ENCODE measurements around the gene RIMBP2. TPM values are rescaled to one million over a fixed set of nuclear protein-coding genes. Genes with fewer than 3 reads are reported as not detected.

RIMBP2 gene
- total RNA-seq, 1 donor from 2014 or later, result 0.25 TPM

DNA sequence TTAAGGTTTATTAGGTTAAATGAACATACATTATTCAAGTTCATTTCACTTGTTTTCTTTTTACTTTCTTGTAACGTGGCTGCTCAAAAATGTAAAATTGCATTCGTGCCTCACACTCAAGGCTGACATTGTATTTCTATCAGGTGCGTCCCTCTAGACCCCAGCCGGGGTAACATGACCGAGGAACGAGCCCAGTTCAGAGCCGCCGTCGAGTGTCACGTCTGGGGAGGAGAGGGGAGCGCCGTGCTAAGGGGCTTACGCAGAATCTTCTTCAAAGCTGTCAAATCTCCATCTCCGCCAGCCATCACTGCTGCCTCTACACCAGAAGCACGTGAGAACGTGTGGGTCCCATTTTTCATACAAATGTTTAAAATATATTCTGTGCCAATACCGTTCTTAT, 170.6 kb downstream of the RIMBP2 start:
- intact Hi-C loops (cut with DNase I), result no loop called here
- Histone ChIP-seq H3K9me3 (no peaks in the 10 kb centered on the region), H3K27me3 (no peaks in the 10 kb centered on the region), H3K4me1 (no peaks in the 10 kb centered on the region), H3K4me3 (no peak overlapping the region), H3K36me3 (no peaks in the 10 kb centered on the region), H3K27ac (no peak overlapping the region)
- TF ChIP-seq POLR2A (IDR thresholded peaks at IDR 0.05), result no peak
- TF ChIP-seq, protein P1, sequence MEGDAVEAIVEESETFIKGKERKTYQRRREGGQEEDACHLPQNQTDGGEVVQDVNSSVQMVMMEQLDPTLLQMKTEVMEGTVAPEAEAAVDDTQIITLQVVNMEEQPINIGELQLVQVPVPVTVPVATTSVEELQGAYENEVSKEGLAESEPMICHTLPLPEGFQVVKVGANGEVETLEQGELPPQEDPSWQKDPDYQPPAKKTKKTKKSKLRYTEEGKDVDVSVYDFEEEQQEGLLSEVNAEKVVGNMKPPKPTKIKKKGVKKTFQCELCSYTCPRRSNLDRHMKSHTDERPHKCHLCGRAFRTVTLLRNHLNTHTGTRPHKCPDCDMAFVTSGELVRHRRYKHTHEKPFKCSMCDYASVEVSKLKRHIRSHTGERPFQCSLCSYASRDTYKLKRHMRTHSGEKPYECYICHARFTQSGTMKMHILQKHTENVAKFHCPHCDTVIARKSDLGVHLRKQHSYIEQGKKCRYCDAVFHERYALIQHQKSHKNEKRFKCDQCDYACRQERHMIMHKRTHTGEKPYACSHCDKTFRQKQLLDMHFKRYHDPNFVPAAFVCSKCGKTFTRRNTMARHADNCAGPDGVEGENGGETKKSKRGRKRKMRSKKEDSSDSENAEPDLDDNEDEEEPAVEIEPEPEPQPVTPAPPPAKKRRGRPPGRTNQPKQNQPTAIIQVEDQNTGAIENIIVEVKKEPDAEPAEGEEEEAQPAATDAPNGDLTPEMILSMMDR (IDR thresholded peaks at IDR 0.05), result no peak
- TF ChIP-seq POLR2AphosphoS5 (IDR thresholded peaks at IDR 0.05; ENCODE audit: insufficient read depth in 1 of 2, low read depth in 1 of 2), result no peak
- DNase-seq (ENCODE audit: extremely low spot score in 2 of 2), result no peak

DNA sequence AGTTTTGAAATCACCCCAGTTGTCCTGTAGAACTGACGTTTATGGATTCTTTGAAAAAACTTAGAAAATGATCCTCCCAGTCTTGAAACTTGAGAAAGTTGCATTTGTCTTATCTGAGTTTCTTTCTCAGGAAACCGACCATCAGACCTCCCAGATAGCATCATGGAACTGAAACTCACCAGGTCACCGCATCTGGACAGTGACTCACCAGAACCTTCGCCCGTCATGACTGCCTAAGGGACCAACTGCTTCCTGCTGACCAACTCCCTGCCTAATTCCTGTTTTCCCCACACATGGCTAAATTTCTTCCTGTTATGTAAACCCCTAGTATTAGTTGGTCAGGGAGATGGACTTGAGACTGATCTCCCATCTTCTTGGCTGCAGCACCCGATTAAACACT, 175.7 kb downstream of the RIMBP2 start:
- no peaks in the 10 kb centered on the region for H3K36me3 ChIP-seq
- DNase-seq (ENCODE audit: extremely low spot score in 2 of 2), result no peak
- H3K4me3 ChIP-seq, result no peak overlapping the region
- H3K27ac ChIP-seq, result no peak overlapping the region
- intact Hi-C loops (cut with DNase I), result no loop called here
- TF ChIP-seq POLR2AphosphoS5 (IDR thresholded peaks at IDR 0.05; ENCODE audit: insufficient read depth in 1 of 2, low read depth in 1 of 2) (no peak), POLR2A (IDR thresholded peaks at IDR 0.05) (no peak)
- TF ChIP-seq, protein P1 (IDR thresholded peaks at IDR 0.05), result no peak
- H3K4me1 ChIP-seq, result no peaks in the 10 kb centered on the region
- H3K9me3 ChIP-seq, result no peaks in the 10 kb centered on the region
- no peaks in the 10 kb centered on the region for H3K27me3 ChIP-seq

DNA sequence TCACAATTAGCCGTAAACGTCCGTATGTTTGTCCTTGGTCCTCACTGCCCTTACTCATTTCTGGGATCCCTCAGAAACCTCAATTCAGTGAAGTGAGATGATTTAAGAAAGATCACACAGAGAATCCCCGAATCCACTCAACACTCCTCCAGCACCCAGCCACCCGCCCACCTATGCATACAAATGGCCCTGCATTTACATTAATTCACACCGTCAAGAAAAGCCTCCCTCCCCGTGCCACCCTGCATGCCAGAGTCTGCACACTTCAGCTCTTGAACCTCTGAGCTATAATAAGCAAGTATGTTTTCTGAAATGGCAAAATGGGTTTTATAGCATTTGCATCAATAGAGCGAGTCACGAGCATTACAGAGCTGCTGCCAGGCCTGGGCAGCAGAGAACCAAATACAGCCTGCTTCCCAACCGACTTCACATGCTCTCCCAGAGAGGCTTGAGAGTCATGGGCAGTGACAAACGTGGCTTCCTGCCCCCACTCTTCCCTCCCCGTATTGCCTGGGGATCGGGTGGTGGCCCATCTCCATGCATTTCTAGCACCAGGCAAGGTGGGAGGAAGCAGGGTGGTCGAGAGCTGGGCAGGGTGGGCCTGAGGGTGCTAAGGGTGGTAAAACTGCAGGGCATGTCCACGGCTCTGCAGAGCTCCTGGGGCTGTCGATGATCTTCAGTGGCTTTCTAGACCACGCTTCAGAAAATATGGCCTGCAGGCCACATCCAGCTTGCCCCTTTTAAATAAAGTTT, 177.6 kb downstream of the RIMBP2 start:
- no peak overlapping the region for H3K27ac ChIP-seq
- H3K9me3 ChIP-seq, result no peaks in the 10 kb centered on the region
- no peak for TF ChIP-seq POLR2A (IDR thresholded peaks at IDR 0.05)
- TF ChIP-seq POLR2AphosphoS5 (IDR thresholded peaks at IDR 0.05; ENCODE audit: insufficient read depth in 1 of 2, low read depth in 1 of 2), result no peak
- TF ChIP-seq, protein P1 (IDR thresholded peaks at IDR 0.05), result no peak
- no peaks in the 10 kb centered on the region for H3K27me3 ChIP-seq
- no peak for DNase-seq (ENCODE audit: extremely low spot score in 2 of 2)
- no peak overlapping the region for H3K4me3 ChIP-seq
- no peaks in the 10 kb centered on the region for H3K36me3 ChIP-seq
- intact Hi-C loops (cut with DNase I), result no loop called here
- H3K4me1 ChIP-seq, result no peaks in the 10 kb centered on the region

DNA sequence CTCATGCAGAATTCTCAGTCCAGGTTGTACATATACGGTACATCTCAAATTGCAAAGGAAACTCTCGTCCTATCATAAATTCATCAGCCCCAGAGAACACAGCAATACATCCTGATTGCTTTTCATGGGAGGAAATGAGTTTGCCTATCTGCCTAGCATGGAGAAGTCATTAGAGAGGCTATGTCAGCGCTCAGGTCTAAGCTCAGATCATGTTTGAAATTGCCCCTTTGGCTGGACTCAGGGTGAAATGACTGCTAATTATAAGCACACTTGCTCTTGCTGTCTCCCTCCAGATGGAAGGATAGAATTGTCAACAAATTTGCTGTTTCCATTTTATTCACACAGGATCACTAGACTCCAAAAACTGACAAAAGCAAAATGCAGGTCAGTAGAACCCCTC, 178.4 kb downstream of the RIMBP2 start:
- intact Hi-C loops (cut with DNase I), result no loop called here
- no peaks in the 10 kb centered on the region for H3K9me3 ChIP-seq
- H3K4me3 ChIP-seq, result no peak overlapping the region
- no peak overlapping the region for H3K27ac ChIP-seq
- TF ChIP-seq POLR2A (IDR thresholded peaks at IDR 0.05) (no peak), POLR2AphosphoS5 (IDR thresholded peaks at IDR 0.05; ENCODE audit: insufficient read depth in 1 of 2, low read depth in 1 of 2) (no peak)
- TF ChIP-seq, protein P1 (IDR thresholded peaks at IDR 0.05), result no peak
- no peak for DNase-seq (ENCODE audit: extremely low spot score in 2 of 2)
- H3K4me1 ChIP-seq, result no peaks in the 10 kb centered on the region
- no peaks in the 10 kb centered on the region for H3K27me3 ChIP-seq
- no peaks in the 10 kb centered on the region for H3K36me3 ChIP-seq

DNA sequence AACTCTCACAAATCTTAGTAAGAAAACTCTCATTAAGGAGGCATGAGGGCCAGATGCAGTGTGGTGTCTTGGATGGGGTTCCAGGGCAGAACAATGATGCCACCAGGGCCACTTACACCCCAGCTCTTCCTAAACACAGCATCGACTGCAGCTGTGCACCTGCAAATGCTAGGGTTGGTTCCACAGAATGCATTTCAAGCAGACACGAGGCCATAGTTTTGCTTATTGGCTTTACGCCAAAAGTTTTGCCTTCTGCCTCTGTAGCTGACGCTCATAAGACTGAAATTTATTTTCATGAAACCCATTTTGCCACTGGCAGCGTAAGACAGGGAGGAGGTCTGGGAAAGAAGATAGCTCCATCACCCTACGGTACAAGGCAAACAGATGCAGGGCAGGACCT, 179.0 kb downstream of the RIMBP2 start:
- TF ChIP-seq POLR2AphosphoS5 (IDR thresholded peaks at IDR 0.05; ENCODE audit: insufficient read depth in 1 of 2, low read depth in 1 of 2) (no peak), POLR2A (IDR thresholded peaks at IDR 0.05) (no peak)
- TF ChIP-seq, protein P1 (IDR thresholded peaks at IDR 0.05), result no peak
- intact Hi-C loops (cut with DNase I), result no loop called here
- H3K27me3 ChIP-seq, result no peaks in the 10 kb centered on the region
- no peaks in the 10 kb centered on the region for H3K36me3 ChIP-seq
- H3K4me1 ChIP-seq, result no peaks in the 10 kb centered on the region
- no peaks in the 10 kb centered on the region for H3K9me3 ChIP-seq
- no peak overlapping the region for H3K4me3 ChIP-seq
- DNase-seq (ENCODE audit: extremely low spot score in 2 of 2), result no peak
- H3K27ac ChIP-seq, result no peak overlapping the region

Measured in vagina (tissue), 2 donors.